Activated CD4-positive, alpha-beta T cell treated with anti-CD3 and anti-CD28 coated beads for 36 hours (primary cell): ENCODE results near the gene CHCHD10. TPM values are rescaled to one million over a fixed set of nuclear protein-coding genes. Genes with fewer than 3 reads are reported as not detected.
A peak's percentile ranks its signal among the peaks of the same experiment; 100 is the strongest.

Experiments used
- ATAC-seq: fragments of 200-7000 bp; cut with Tn5 transposase; one replicate; pipeline ENCODE4 v1.10.0; 2021; ENCODE audit warnings: mild to moderate bottlenecking, moderate library complexity
- CTCF ChIA-PET: fragments of 350-600 bp; sonication (Branson Sonifier 250); formaldehyde crosslinking; loops from one replicate; lab custom pipeline; 2021; ENCODE audit warnings: antibody characterized with exemption; lab: Charles Lee
- POLR2A ChIA-PET: fragments of 350-600 bp; sonication (Branson Sonifier 250); formaldehyde crosslinking; loops from one replicate; lab custom pipeline; 2021; ENCODE audit warnings: antibody characterized with exemption, inconsistent platforms; lab: Charles Lee
- DNase-seq: peaks from one replicate; pipeline ENCODE4 v3.0.0-alpha.2; 2020
- H3K27ac Mint-ChIP-seq: one replicate; pipeline ENCODE4 v1.8.0; 2021; ENCODE audit warnings: mixed read lengths
- H3K27me3 Mint-ChIP-seq: one replicate; pipeline ENCODE4 v1.8.0; 2021; ENCODE audit warnings: mixed read lengths
- H3K36me3 Mint-ChIP-seq: one replicate; pipeline ENCODE4 v1.8.0; 2021; ENCODE audit warnings: low read depth, mixed read lengths
- H3K4me1 Mint-ChIP-seq: one replicate; pipeline ENCODE4 v1.8.0; 2021; ENCODE audit warnings: mixed read lengths
- H3K4me3 Mint-ChIP-seq: one replicate; pipeline ENCODE4 v1.8.0; 2021; ENCODE audit warnings: mild to moderate bottlenecking, moderate library complexity, mixed read lengths
- H3K9me3 Mint-ChIP-seq: one replicate; pipeline ENCODE4 v1.8.0; 2021; ENCODE audit warnings: low read depth, mixed read lengths
- intact Hi-C, 2 experiments: fragments of 100-400 bp; cut with DNase I in 1 of 2; cut with micrococcal nuclease in 1 of 2; formaldehyde crosslinking; loops; one replicate each; pipeline versions ENCODE4 v1.14.2 to v1.15.1; 2022 to 2024; cut with DNase I, micrococcal nuclease
- total RNA-seq, 2 experiments: library from RNA; stranded (reverse); gene quantifications; one replicate each; pipeline ENCODE4 v1.2.3, GENCODE V29; 2021

The CHCHD10 gene
- total RNA-seq, 2 experiments from 2014 or later: 131 to 134 TPM

DNA sequence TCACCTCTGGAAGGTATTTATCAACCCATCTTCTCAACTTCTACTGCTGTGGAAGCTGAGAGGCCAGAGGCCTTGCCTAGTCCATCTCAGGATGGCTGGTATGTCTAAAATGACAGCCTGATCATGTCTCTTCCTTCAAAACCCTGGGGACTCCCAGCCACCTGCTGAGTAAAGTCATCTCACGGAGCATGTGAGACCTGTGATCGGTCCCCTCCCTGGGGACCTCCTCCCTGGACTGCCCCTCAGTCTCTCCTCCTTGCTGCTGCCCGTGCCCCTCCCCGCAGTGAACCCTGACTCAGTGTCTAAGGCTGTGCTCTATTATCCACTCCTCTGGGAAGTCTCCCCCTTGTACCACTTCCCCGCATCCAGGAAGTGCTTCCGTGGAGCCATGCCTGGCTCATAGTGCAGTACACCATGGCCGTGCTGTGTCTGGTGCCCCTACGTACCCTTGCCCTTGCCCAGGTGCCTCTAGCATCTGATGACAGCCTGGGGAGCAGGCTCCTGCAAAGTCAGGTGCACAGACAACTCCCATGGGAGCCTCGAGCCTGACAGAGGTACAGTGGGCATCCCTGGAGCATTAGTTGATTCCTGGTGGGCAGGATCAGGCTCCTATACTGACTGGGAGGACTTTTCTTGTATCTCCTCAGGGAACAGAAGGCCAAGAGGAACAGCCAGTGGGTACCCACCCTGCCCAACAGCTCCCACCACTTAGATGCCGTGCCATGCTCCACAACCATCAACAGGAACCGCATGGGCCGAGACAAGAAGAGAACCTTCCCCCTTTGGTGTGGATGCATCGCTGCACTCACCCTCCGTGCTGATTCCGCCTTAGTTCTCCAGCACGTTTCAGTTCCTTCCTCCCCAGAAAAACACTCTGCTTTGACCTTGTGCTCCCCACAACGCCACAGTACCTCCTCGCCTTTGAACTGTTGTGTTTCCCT, 32.8 kb upstream of the CHCHD10 start:
- CTCF ChIA-PET: no interaction called here
- no peak for ATAC-seq
- Mint-ChIP-seq H3K4me1 (no peaks in the 10 kb centered on the region), H3K27ac (peak overlapping the region; percentile 8), H3K9me3 (no peaks in the 10 kb centered on the region), H3K4me3 (no peak overlapping the region), H3K27me3 (no peaks in the 10 kb centered on the region), H3K36me3 (peaks cover 57% of the 10 kb centered on the region)
- intact Hi-C loops: loop anchor here in 1 of 2 experiments (1.0 kb wide), 1 partner anchor 9 kb away; no protein-coding TSS in a partner anchor
- POLR2A ChIA-PET: no interaction called here
- DNase-seq: no peak

GRCh38 chr22:23796461-23796860, 28.7 kb upstream of the CHCHD10 start:
- H3K4me3 Mint-ChIP-seq: no peak overlapping the region
- peaks cover 41% of the 10 kb centered on the region for H3K36me3 Mint-ChIP-seq
- no peaks in the 10 kb centered on the region for H3K4me1 Mint-ChIP-seq
- no peaks in the 10 kb centered on the region for H3K27me3 Mint-ChIP-seq
- no peak overlapping the region for H3K27ac Mint-ChIP-seq
- intact Hi-C loops: no loop called here
- POLR2A ChIA-PET: no interaction called here
- CTCF ChIA-PET: no interaction called here
- DNase-seq: no peak
- H3K9me3 Mint-ChIP-seq: no peaks in the 10 kb centered on the region
- ATAC-seq: no peak

GRCh38 chr22:23793326-23793725, 25.6 kb upstream of the CHCHD10 start:
- Mint-ChIP-seq H3K4me3 (no peak overlapping the region), H3K9me3 (no peaks in the 10 kb centered on the region), H3K27ac (no peak overlapping the region), H3K36me3 (peaks cover 31% of the 10 kb centered on the region), H3K4me1 (peaks cover 12% of the 10 kb centered on the region), H3K27me3 (no peaks in the 10 kb centered on the region)
- ChIA-PET CTCF (no interaction called here), POLR2A (interaction anchor here (0.6 kb wide), 1 partner anchor 37 kb away, joined by 3 read pairs; no protein-coding TSS in a partner anchor)
- no peak for ATAC-seq
- DNase-seq: no peak
- intact Hi-C loops: no loop called here

- DNase-seq: no peak
- Mint-ChIP-seq H3K27me3 (no peaks in the 10 kb centered on the region), H3K4me1 (peaks cover 19% of the 10 kb centered on the region), H3K27ac (no peak overlapping the region), H3K4me3 (no peak overlapping the region), H3K36me3 (peaks cover 29% of the 10 kb centered on the region), H3K9me3 (no peaks in the 10 kb centered on the region)
- ATAC-seq: no peak
- intact Hi-C loops: no loop called here
- ChIA-PET POLR2A (no interaction called here), CTCF (interaction anchor here (0.6 kb wide), 1 partner anchor 7 kb away, joined by 3 read pairs; no protein-coding TSS in a partner anchor)
Observed at GRCh38 chr22:23791738-23792645, 24.2 kb upstream of the CHCHD10 start.

DNA sequence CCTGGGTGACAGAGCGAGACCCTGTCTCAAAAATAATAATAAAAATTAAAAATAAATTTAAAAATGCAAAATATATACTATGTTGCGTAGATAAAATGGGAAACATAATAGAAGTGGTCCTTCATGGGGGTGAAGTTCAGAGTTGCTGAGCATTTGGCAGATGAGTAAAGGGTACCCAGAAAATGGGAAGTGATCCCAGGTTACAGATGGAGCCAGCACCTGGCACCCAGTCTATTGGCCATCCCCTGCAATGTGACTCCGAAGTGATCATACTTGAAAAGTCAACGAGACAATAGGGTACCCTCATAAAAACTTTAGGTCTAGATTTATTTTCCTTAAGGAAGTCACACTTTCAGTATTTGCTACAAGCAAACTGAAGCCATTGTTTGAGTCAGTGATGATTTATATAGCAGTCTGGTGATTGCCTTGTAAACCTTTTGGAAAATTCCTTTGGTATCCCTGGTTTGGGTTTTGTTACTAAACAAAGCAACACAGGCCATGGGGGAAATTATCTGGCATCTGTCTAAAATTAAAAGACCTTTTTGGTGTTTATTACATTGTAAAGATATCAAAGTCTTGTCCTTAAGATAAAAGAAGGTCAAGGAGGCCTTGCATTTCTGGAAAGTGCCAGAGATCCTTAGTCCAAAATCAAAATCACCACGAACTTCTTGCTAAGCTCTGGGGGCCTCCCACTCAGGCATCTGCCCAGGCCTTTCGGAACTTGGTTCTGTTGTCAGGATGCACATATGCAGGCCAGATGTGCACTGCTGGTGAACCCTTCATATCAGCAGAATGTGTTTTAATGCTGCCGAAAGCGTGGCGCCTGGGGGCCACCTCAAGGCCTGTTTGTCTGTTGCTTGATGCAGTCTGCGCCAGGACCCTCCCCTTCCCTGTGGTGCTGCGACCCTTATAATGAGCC, 23.3 kb upstream of the CHCHD10 start:
- ATAC-seq: no peak
- H3K9me3 Mint-ChIP-seq: no peaks in the 10 kb centered on the region
- no peaks in the 10 kb centered on the region for H3K27me3 Mint-ChIP-seq
- ChIA-PET POLR2A (no interaction called here), CTCF (no interaction called here)
- intact Hi-C loops: no loop called here
- no peak overlapping the region for H3K27ac Mint-ChIP-seq
- no peak overlapping the region for H3K4me3 Mint-ChIP-seq
- no peak for DNase-seq
- H3K4me1 Mint-ChIP-seq: peaks cover 24% of the 10 kb centered on the region
- peaks cover 22% of the 10 kb centered on the region for H3K36me3 Mint-ChIP-seq

GRCh38 chr22:23789638-23790037, 21.9 kb upstream of the CHCHD10 start:
- no peak for ATAC-seq
- Mint-ChIP-seq H3K36me3 (peaks cover 17% of the 10 kb centered on the region), H3K9me3 (no peaks in the 10 kb centered on the region), H3K27ac (no peak overlapping the region), H3K4me1 (peaks cover 26% of the 10 kb centered on the region), H3K4me3 (no peak overlapping the region), H3K27me3 (no peaks in the 10 kb centered on the region)
- CTCF ChIA-PET: interaction anchor here (0.5 to 1.6 kb wide), 3 partner anchors 21 to 657 kb away, joined by 3 to 5 read pairs (median 3); no protein-coding TSS in a partner anchor
- no peak for DNase-seq
- intact Hi-C loops: loop anchor here in 1 of 2 experiments (5.0 kb wide), 1 partner anchor 103 kb away; the partner anchor contains the start of gene MIF
- POLR2A ChIA-PET: no interaction called here

- intact Hi-C loops: loop anchor here in 1 of 2 experiments (5.0 kb wide), 1 partner anchor 103 kb away; the partner anchor contains the start of gene MIF
- Mint-ChIP-seq H3K36me3 (peaks cover 15% of the 10 kb centered on the region), H3K27ac (no peak overlapping the region), H3K4me3 (no peak overlapping the region), H3K9me3 (no peaks in the 10 kb centered on the region), H3K4me1 (peaks cover 30% of the 10 kb centered on the region), H3K27me3 (no peaks in the 10 kb centered on the region)
- CTCF ChIA-PET: interaction anchor here (1.6 kb wide), 1 partner anchor 20 kb away, joined by 3 read pairs; no protein-coding TSS in a partner anchor
- POLR2A ChIA-PET: no interaction called here
- DNase-seq: no peak
- ATAC-seq: no peak
Observed at GRCh38 chr22:23789121-23789520, 21.3 kb upstream of the CHCHD10 start.

- H3K4me3 Mint-ChIP-seq: peak overlapping the region; percentile 84
Observed at GRCh38 chr22:23787910-23788309, 20.1 kb upstream of the CHCHD10 start.

DNA sequence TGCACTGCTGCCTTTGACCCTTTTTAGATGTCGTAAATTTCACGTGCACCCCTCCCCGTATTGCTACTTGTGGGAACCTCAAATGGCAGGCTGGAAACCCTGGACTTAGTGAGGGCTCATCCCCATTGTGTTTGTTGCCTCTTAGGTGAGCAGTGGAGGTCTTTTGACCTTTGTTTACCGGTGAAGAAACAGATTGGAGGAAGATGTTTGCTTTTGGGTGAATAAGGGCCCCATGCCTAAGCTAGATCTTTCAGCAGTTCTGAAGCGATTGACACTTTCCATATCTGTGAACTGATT, 19.8 kb upstream of the CHCHD10 start:
- H3K9me3 Mint-ChIP-seq: no peaks in the 10 kb centered on the region
- H3K36me3 Mint-ChIP-seq: peaks cover 10% of the 10 kb centered on the region
- H3K27me3 Mint-ChIP-seq: no peaks in the 10 kb centered on the region
- H3K4me1 Mint-ChIP-seq: peaks cover 30% of the 10 kb centered on the region
- peak overlapping the region; percentile 86 for H3K27ac Mint-ChIP-seq
- intact Hi-C loops: loop anchor here (1.0 to 5.0 kb wide), 12 partner anchors 15 to 767 kb away; partner anchors contain the start of genes DERL3 (in 2 of the 2), MIF (in 2 of the 2), CABIN1 (in 1 of the 2) and CHCHD10 (in 1 of the 2)
- DNase-seq: no peak
- POLR2A ChIA-PET: interaction anchor here (1.3 kb wide), 1 partner anchor 107 kb away, joined by 4 read pairs; the partner anchor contains the start of gene MIF
- ATAC-seq: peak; percentile 41
- CTCF ChIA-PET: interaction anchor here (1.9 kb wide), 1 partner anchor 13 kb away, joined by 8 read pairs; no protein-coding TSS in a partner anchor
- peak overlapping the region; percentile 84 for H3K4me3 Mint-ChIP-seq

More at GRCh38 chr22:23787910-23788309, 20.1 kb upstream of the CHCHD10 start:
- ChIA-PET CTCF (no interaction called here), POLR2A (no interaction called here)
- intact Hi-C loops: loop anchor here (1.0 to 5.0 kb wide), 12 partner anchors 16 to 767 kb away; partner anchors contain the start of genes DERL3 (in 2 of the 2), MIF (in 2 of the 2), CABIN1 (in 1 of the 2) and CHCHD10 (in 1 of the 2)
- Mint-ChIP-seq H3K27me3 (no peaks in the 10 kb centered on the region), H3K9me3 (no peaks in the 10 kb centered on the region), H3K27ac (peak overlapping the region; percentile 86), H3K36me3 (peaks cover 10% of the 10 kb centered on the region), H3K4me1 (peaks cover 30% of the 10 kb centered on the region)
- DNase-seq (no peak), ATAC-seq (no peak)
